GM12878 (cell line): Measurements from ENCODE around the gene LXN. TPM values are rescaled to one million over a fixed set of nuclear protein-coding genes. Genes with fewer than 3 reads are reported as not detected.
A peak's percentile ranks its signal among the peaks of the same experiment; 100 is the strongest.

Experiments
- ATAC-seq: fragments of 200-7000 bp; cut with Tn5 transposase; 3 replicates; pipeline ENCODE4 v1.9.1; 2020; ENCODE audit warnings: mild to moderate bottlenecking, moderate library complexity
- Bru-seq: library from RNA; stranded (reverse); fragments of 400-500 nt; gene quantifications from one replicate; lab custom pipeline; 2021; lab: Mats Ljungman, UMichigan
- BruChase-seq, 2 experiments: library from RNA; stranded (reverse); fragments of 400-500 nt; gene quantifications; one replicate each; lab custom pipeline; 2021; lab: Mats Ljungman, UMichigan
- BruUV-seq: library from RNA; stranded (reverse); fragments of 400-500 nt; replicated peaks from 2 replicates; lab custom pipeline; 2021; lab: Mats Ljungman, UMichigan
- CTCF ChIA-PET: fragments of 300-600 bp; sonication (Branson Sonifier 250); formaldehyde crosslinking; extraction: SDS; loops from one replicate; lab custom pipeline; 2021; ENCODE audit warnings: inconsistent platforms; lab: Yijun Ruan, JAX
- POLR2A ChIA-PET: fragments of 350-600 bp; formaldehyde crosslinking; extraction: SDS; loops from one replicate; lab custom pipeline; 2021; ENCODE audit warnings: inconsistent platforms; lab: Charles Lee
- RAD21 ChIA-PET: fragments of 300-600 bp; sonication (Branson Sonifier 250); formaldehyde crosslinking; loops from one replicate; lab custom pipeline; 2023; ENCODE audit warnings: antibody characterized with exemption; ENCODE audit not compliant: unreplicated experiment; lab: Charles Lee
- SMC1A ChIA-PET: fragments of 300-600 bp; sonication (Branson Sonifier 250); formaldehyde crosslinking; loops from one replicate; lab custom pipeline; 2023; ENCODE audit not compliant: unreplicated experiment, uncharacterized antibody; lab: Charles Lee
- DNase-seq: peaks from one replicate; pipeline ENCODE4 v3.0.0-alpha.2; 2011; ENCODE audit warnings: low read depth, low spot score
- FAIRE-seq: peaks from 3 replicates; lab custom pipeline; 2011; peaks lifted over from hg19 to GRCh38; lab: Jason Lieb, UNC
- H2AFZ ChIP-seq: 2 replicates; pipeline ENCODE4 v1.6.0; 2011; ENCODE audit warnings: low read depth, low read length, control low read depth; ENCODE audit not compliant: control insufficient read depth
- H3K27ac ChIP-seq: 2 replicates; pipeline ENCODE4 v1.5.1; 2011; ENCODE audit warnings: control low read depth; ENCODE audit not compliant: control insufficient read depth, insufficient read depth
- H3K27me3 ChIP-seq, 2 experiments: replicated peaks in 1 of 2; 2 replicates each; pipeline versions ENCODE4 v1.6.0 to v1.6.1; 2011; ENCODE audit warnings: low read length in 1 of 2; ENCODE audit not compliant: control insufficient read depth in 2 of 2, insufficient read depth in 2 of 2
- H3K36me3 ChIP-seq, 2 experiments: 2 replicates each; pipeline ENCODE4 v1.5.1; 2011; ENCODE audit warnings: low read length in 1 of 2; ENCODE audit not compliant: control insufficient read depth in 2 of 2, insufficient read depth in 2 of 2
- H3K4me1 ChIP-seq: 2 replicates; pipeline ENCODE4 v1.6.1; 2011; ENCODE audit warnings: mild to moderate bottlenecking, low read length, moderate library complexity, mixed read lengths; ENCODE audit not compliant: control insufficient read depth, insufficient read depth
- H3K4me2 ChIP-seq: 2 replicates; pipeline ENCODE4 v1.6.0; 2011; ENCODE audit warnings: control low read depth; ENCODE audit not compliant: control insufficient read depth, insufficient read depth
- H3K4me3 ChIP-seq: fragments of 200-600 bp; sonication (generic); 2 replicates; pipeline ENCODE4 v1.5.1; 2016
- H3K79me2 ChIP-seq: 2 replicates; pipeline ENCODE4 v1.6.0; 2011; ENCODE audit warnings: low read length; ENCODE audit not compliant: control insufficient read depth, insufficient read depth
- H3K9ac ChIP-seq: 2 replicates; pipeline ENCODE4 v1.8.0; 2011; ENCODE audit warnings: low read length, control low read depth, mixed read lengths; ENCODE audit not compliant: control insufficient read depth, insufficient read depth
- H3K9me3 ChIP-seq: replicated peaks from 3 replicates; pipeline ENCODE4 v1.5.1; 2011; ENCODE audit warnings: mild to moderate bottlenecking, low read length; ENCODE audit not compliant: control insufficient read depth, insufficient read depth
- H4K20me1 ChIP-seq: 2 replicates; pipeline ENCODE4 v1.6.0; 2011; ENCODE audit not compliant: control insufficient read depth, insufficient read depth
- BCL11A ChIP-seq: IDR thresholded peaks from 2 replicates; pipeline ENCODE4 v1.6.1; 2011; ENCODE audit warnings: low read depth, low read length
- BCL3 ChIP-seq: IDR thresholded peaks from 2 replicates; pipeline ENCODE4 v1.6.1; 2011; ENCODE audit warnings: borderline replicate concordance, low read depth, mild to moderate bottlenecking, moderate library complexity, low read length; ENCODE audit not compliant: insufficient read depth, poor library complexity, severe bottlenecking
- CHD4 ChIP-seq: fragments of 200-600 bp; sonication (generic); IDR thresholded peaks from 2 replicates; pipeline ENCODE4 v1.6.1; 2016; ENCODE audit warnings: mild to moderate bottlenecking
- CTCF ChIP-seq, 3 experiments: IDR thresholded peaks in 2 of 3; conservative IDR thresholded peaks in 1 of 3; 2 replicates each; pipeline ENCODE4 v1.5.1; 2011; ENCODE audit warnings: low read depth in 3 of 3, low read length in 3 of 3, mild to moderate bottlenecking in 3 of 3, control low read depth in 2 of 3, moderate library complexity in 2 of 3, inconsistent platforms in 1 of 3, mixed read lengths in 1 of 3; ENCODE audit not compliant: control insufficient read depth in 2 of 3, insufficient read depth in 1 of 3; ENCODE audit errors: extremely low read depth in 1 of 3
- ESRRA ChIP-seq: IDR thresholded peaks from 2 replicates; pipeline ENCODE4 v1.6.1; 2012; ENCODE audit warnings: mild to moderate bottlenecking, low read length, improper control_type of control experiment
- ETV6 ChIP-seq, 2 experiments: fragments of 450-650 bp in 1 of 2; IDR thresholded peaks in 1 of 2; conservative IDR thresholded peaks in 1 of 2; 2 replicates each; pipeline ENCODE4 v1.6.1; 2014; ENCODE audit warnings: antibody characterized with exemption in 1 of 2, borderline replicate concordance in 1 of 2, low read depth in 1 of 2, mild to moderate bottlenecking in 1 of 2, moderate library complexity in 1 of 2
- IKZF1 ChIP-seq: fragments of 450-650 bp; conservative IDR thresholded peaks from 2 replicates; pipeline ENCODE4 v1.6.1; 2017; ENCODE audit warnings: antibody characterized with exemption, mild to moderate bottlenecking
- IRF3 ChIP-seq: fragments of 450-650 bp; IDR thresholded peaks from 2 replicates; pipeline ENCODE4 v1.6.1; 2014; ENCODE audit warnings: mild to moderate bottlenecking
- PML ChIP-seq: IDR thresholded peaks from 2 replicates; pipeline ENCODE4 v1.6.1; 2012; ENCODE audit warnings: low read length, inconsistent platforms
- SMAD5 ChIP-seq: IDR thresholded peaks from 2 replicates; pipeline ENCODE4 v1.6.1; 2016; ENCODE audit warnings: antibody characterized with exemption, low read depth
- YBX1 ChIP-seq: fragments of 450-650 bp; IDR thresholded peaks from 2 replicates; pipeline ENCODE4 v1.6.1; 2016; ENCODE audit warnings: antibody characterized with exemption
- ZNF24 ChIP-seq: fragments of 450-650 bp; IDR thresholded peaks from 2 replicates; pipeline ENCODE4 v1.6.1; 2017; ENCODE audit warnings: antibody characterized with exemption, mild to moderate bottlenecking
- WGBS: methylation state at CpG from one replicate; pipeline ENCODE4 v1.1.6; 2016; ENCODE audit warnings: low lambda C conversion rate; ENCODE audit not compliant: insufficient replicate concordance, insufficient coverage; ENCODE audit errors: missing lambda C conversion rate; 5-methylcytosine and 5-hydroxymethylcytosine counted together
- in situ Hi-C: fragments of 300-500 bp; cut with MboI; formaldehyde crosslinking; loops from 9 replicates; pipeline ENCODE4 v1.14.3; 2018; ENCODE audit warnings: mixed read lengths
- intact Hi-C: fragments of 100-400 bp; cut with micrococcal nuclease; formaldehyde crosslinking; loops from one replicate; pipeline ENCODE4 v1.14.2; 2022; ENCODE audit not compliant: unreplicated experiment
- long read RNA-seq, 2 experiments: library from polyadenylated mRNA; unstranded; transcript quantifications; one replicate each; pipeline ENCODE4 v2.0.0, GENCODE V29; 2019 to 2020
- polyA minus RNA-seq, 3 experiments: library from RNA; depleted of rRNA, polyadenylated mRNA; stranded (reverse); fragments of >200 nt; gene quantifications; 2 replicates each; pipeline ENCODE4 v1.2.3, GENCODE V29; 2011
- polyA plus RNA-seq, 11 experiments: library from polyadenylated mRNA; depleted of rRNA in 4 of 11; unstranded in 6 of 11; stranded (reverse) in 5 of 11; fragments of >200 nt; fragmentation: Nextera tagmentation in 4 of 11; fragmentation: Illumina TruSeq in 1 of 11; extraction: Ambion mirVana in 4 of 11; extraction: Trizol in 1 of 11; gene quantifications; 1 replicate in 1 of 11; 2 replicates in 10 of 11; pipeline versions ENCODE4 v1.2.1 to v1.2.3, GENCODE V29; 2011 to 2016; ENCODE audit warnings: inconsistent platforms in 2 of 11, missing spikeins in 2 of 11, low read depth in 1 of 11
- total RNA-seq, 4 experiments: library from RNA; depleted of rRNA in 3 of 4; stranded (reverse); fragments of >200 nt in 3 of 4; fragmentation: Illumina TruSeq in 1 of 4; extraction: Trizol in 1 of 4; gene quantifications; 2 replicates each; pipeline versions ENCODE4 v1.2.1 to v1.2.3, GENCODE V29; 2013 to 2021

LXN gene
- 10.7 and 11.9 TPM in 2 replicates for total RNA-seq (2013; cell fraction: nucleolus; rRNA removed)
- total RNA-seq (2014; rRNA removed) (16.2 and 18.5 TPM in 2 replicates), total RNA-seq (2014; rRNA removed; fragmentation: Illumina TruSeq; extraction: Trizol) (19.9 and 20.3 TPM in 2 replicates), total RNA-seq (2021) (9.3 and 10.7 TPM in 2 replicates), polyA plus RNA-seq (2011; rRNA removed) (12.0 and 20.9 TPM in 2 replicates), polyA plus RNA-seq (2014; fragmentation: Illumina TruSeq; extraction: Trizol) (20.5 and 22.7 TPM in 2 replicates), polyA plus RNA-seq (2014; fragmentation: Nextera tagmentation; extraction: Ambion mirVana) (10 to 100 TPM; 30.7 to 45.0 TPM), polyA plus RNA-seq (2014; rRNA removed) (18.4 and 19.7 TPM in 2 replicates), polyA plus RNA-seq (2016; fragmentation: Nextera tagmentation; extraction: Ambion mirVana) (10 to 100 TPM; 20.4 to 21.8 TPM), polyA minus RNA-seq (2011; rRNA and poly(A)+ RNA removed) (3.8 and 5.6 TPM in 2 replicates), Bru-seq, nascent RNA (percentile 76 among the genes with signal in this experiment), BruChase-seq, experiment 1, labeled RNA remaining after a 6-hour chase (percentile 61 among the genes with signal in this experiment), BruChase-seq, experiment 2, labeled RNA remaining after a 2-hour chase (percentile 62 among the genes with signal in this experiment)
- polyA plus RNA-seq (2011; ENCODE audit: low read depth): 8.9 TPM
- 8.5 and 11.5 TPM in 2 replicates for polyA plus RNA-seq (2011; cell fraction: cytosol; rRNA removed)
- 7.5 and 8.4 TPM in 2 replicates for polyA plus RNA-seq (2011; cell fraction: nucleus; rRNA removed)
- 12.3 and 13.3 TPM in 2 replicates for polyA plus RNA-seq (2012)
- 2.3 and 3.2 TPM in 2 replicates for polyA minus RNA-seq (2011; cell fraction: cytosol; rRNA and poly(A)+ RNA removed)
- 7.7 and 10.1 TPM in 2 replicates for polyA minus RNA-seq (2011; cell fraction: nucleus; rRNA and poly(A)+ RNA removed)
- long read RNA-seq, experiment 1, transcript LXN-201 (6 exons, 1,116 nt): major isoform, 11 of 11 reads
- long read RNA-seq, experiment 1, partial matches to known transcripts: 0 of 11 reads
- long read RNA-seq, experiment 1, other reads (novel, unspliced or antisense): 0 of 11 reads
- long read RNA-seq, experiment 2, transcript LXN-201 (6 exons, 1,116 nt): major isoform, 77 of 84 reads
- long read RNA-seq, experiment 2, partial matches to known transcripts: 0 of 84 reads
- long read RNA-seq, experiment 2, other reads (novel, unspliced or antisense): 7 of 84 reads

GRCh38 chr3:158672215-158673176 is at the start of gene LXN:
Gene LXN, minus strand, starts transcription at chr3:158672648. Its CDS starts 170 bp downstream, at chr3:158672478.
- RAD21 ChIA-PET: interaction anchor here (0.6 to 0.7 kb wide), 2 partner anchors 117 to 119 kb away, joined by 3 read pairs; no protein-coding TSS in a partner anchor
- WGBS: 4% methylated on average over 30 of the region's 30 CpGs
- DNase-seq: peak; percentile 56
- Histone ChIP-seq H4K20me1 (no peaks in the 10 kb centered on the region), H3K9me3 (no peaks in the 10 kb centered on the region), H3K4me2 (peak within 1 kb of the TSS; percentile 95), H3K9ac (peak within 1 kb of the TSS; percentile 85), H3K36me3 (peaks cover 0 to 7% of the 10 kb centered on the region in 2 experiments; a peak in 2 of 4 replicates), H3K27ac (peak within 1 kb of the TSS; percentile 75), H3K4me1 (peaks cover 4% of the 10 kb centered on the region; the same call in 1 of the 2 replicates), H3K4me3 (peak within 1 kb of the TSS; percentile 78), H2AFZ (peak within 1 kb of the TSS; percentile 93), H3K79me2 (peaks cover 4% of the 10 kb centered on the region), H3K27me3 (no peaks in the 10 kb centered on the region)
- intact Hi-C loops (loop anchor here (5.0 kb wide), 1 partner anchor 120 kb away; no protein-coding TSS in a partner anchor), in situ Hi-C loops (no loop called here)
- SMC1A ChIA-PET: interaction anchor here (1.3 to 1.6 kb wide), 2 partner anchors 28 to 30 kb away, joined by 3 to 4 read pairs; no protein-coding TSS in a partner anchor
- peak; percentile 91 for FAIRE-seq
- peak; percentile 99 for ATAC-seq
- CTCF ChIA-PET: interaction anchor here (0.7 to 5.9 kb wide), 9 partner anchors 8 to 128 kb away, joined by 3 to 60 read pairs (median 5); partner anchors contain the start of gene GFM1
- POLR2A ChIA-PET: interaction anchor here (0.7 to 1.2 kb wide), 3 partner anchors 12 to 28 kb away, joined by 3 to 5 read pairs (median 3); partner anchors contain the start of gene GFM1
- BruUV-seq: TSS peak; percentile 66
- TF ChIP-seq SMAD5 (0 out of 2 replicates have a peak, but pooled peaks have one; percentile 61), CTCF (IDR thresholded peaks at IDR 0.05 in 2 of 3, conservative IDR thresholded peaks at IDR 0.05 in 1 of 3; ENCODE audit: control insufficient read depth in 2 of 3, extremely low read depth in 1 of 3, insufficient read depth in 1 of 3, low read depth in 3 of 3, low read length in 3 of 3) (peak; percentile 56 to 83 (median 82)), CHD4 (no peak), ZNF24 (no peak), IKZF1 (peak; percentile 64), ESRRA (no peak), BCL11A (no peak), ETV6 (conservative IDR thresholded peaks at IDR 0.05 in 1 of 2, IDR thresholded peaks at IDR 0.05 in 1 of 2; ENCODE audit: borderline replicate concordance in 1 of 2, low read depth in 1 of 2) (peak in 1 of 2 experiments; percentile 46; a peak in 1 of 4 replicates), PML (no peak), BCL3 (no peak), YBX1 (no peak), IRF3 (no peak)
